BJ (cell line): ENCODE data around the gene DIP2A. TPM values are rescaled to one million over a fixed set of nuclear protein-coding genes. Genes with fewer than 3 reads are reported as not detected.
"Not testable (repeated sequence)": the region's sequence is repeated elsewhere in the genome, so short reads cannot be mapped to it uniquely, and the experiment has no call there.

Experiments
- CTCF ChIA-PET: fragments of 350-600 bp; formaldehyde crosslinking; extraction: SDS; loops from one replicate; lab custom pipeline; 2021; ENCODE audit warnings: antibody characterized with exemption, inconsistent platforms; lab: Yijun Ruan, JAX
- POLR2A ChIA-PET: fragments of 300-600 bp; sonication (Branson Sonifier 250); formaldehyde crosslinking; extraction: SDS; loops from one replicate; lab custom pipeline; 2021; ENCODE audit warnings: antibody characterized with exemption; lab: Charles Lee
- DNase-seq: peaks from one replicate; pipeline ENCODE4 v3.0.0-alpha.2; 2011; ENCODE audit warnings: low read depth
- H3K27me3 ChIP-seq: 2 replicates; pipeline ENCODE4 v1.6.0; 2011; ENCODE audit warnings: low read length; ENCODE audit not compliant: control insufficient read depth, insufficient read depth
- H3K36me3 ChIP-seq: 2 replicates; pipeline ENCODE4 v1.5.1; 2011; ENCODE audit warnings: low read length; ENCODE audit not compliant: control insufficient read depth, insufficient read depth
- H3K4me3 ChIP-seq: 2 replicates; pipeline ENCODE4 v1.5.1; 2011; ENCODE audit warnings: low read depth, mild to moderate bottlenecking, control low read depth, low read length
- polyA plus RNA-seq: library from polyadenylated mRNA; depleted of rRNA; stranded (reverse); fragments of >200 nt; gene quantifications from 2 replicates; pipeline ENCODE4 v1.2.3, GENCODE V29; 2011
- TF ChIP-seq, protein P1 (sequence below): IDR thresholded peaks from 2 replicates; pipeline ENCODE4 v1.5.1; 2011; ENCODE audit warnings: low read depth, mild to moderate bottlenecking, control low read depth, inconsistent platforms, low read length, moderate library complexity; ENCODE audit not compliant: insufficient read depth

Gene DIP2A
- polyA plus RNA-seq, 1 experiment, result 18.7 TPM

DNA sequence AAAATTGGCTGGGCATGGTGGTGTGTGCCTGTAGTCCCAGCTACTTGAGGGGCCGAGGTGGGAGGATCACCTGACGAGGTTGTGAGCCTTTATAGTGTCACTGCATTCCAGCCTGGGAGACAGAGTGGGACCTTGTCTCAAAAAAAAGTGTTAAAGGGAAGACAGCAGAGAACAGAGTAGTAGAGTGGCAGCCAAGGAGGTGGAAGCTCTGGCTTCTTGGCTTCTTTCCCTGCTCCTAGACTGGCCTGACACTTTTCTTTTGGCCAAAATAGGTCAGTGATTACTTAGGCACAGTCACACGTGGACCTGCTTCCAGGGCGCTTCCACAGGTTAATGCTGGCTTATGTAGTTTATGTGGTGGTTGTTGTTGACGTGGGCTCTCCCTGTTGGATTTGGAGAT lies 3.2 kb downstream of the DIP2A start:
- Histone ChIP-seq H3K4me3 (no peak overlapping the region), H3K36me3 (no peaks in the 10 kb centered on the region; the same call in 1 of the 2 replicates), H3K27me3 (no peaks in the 10 kb centered on the region)
- TF ChIP-seq, protein P1, sequence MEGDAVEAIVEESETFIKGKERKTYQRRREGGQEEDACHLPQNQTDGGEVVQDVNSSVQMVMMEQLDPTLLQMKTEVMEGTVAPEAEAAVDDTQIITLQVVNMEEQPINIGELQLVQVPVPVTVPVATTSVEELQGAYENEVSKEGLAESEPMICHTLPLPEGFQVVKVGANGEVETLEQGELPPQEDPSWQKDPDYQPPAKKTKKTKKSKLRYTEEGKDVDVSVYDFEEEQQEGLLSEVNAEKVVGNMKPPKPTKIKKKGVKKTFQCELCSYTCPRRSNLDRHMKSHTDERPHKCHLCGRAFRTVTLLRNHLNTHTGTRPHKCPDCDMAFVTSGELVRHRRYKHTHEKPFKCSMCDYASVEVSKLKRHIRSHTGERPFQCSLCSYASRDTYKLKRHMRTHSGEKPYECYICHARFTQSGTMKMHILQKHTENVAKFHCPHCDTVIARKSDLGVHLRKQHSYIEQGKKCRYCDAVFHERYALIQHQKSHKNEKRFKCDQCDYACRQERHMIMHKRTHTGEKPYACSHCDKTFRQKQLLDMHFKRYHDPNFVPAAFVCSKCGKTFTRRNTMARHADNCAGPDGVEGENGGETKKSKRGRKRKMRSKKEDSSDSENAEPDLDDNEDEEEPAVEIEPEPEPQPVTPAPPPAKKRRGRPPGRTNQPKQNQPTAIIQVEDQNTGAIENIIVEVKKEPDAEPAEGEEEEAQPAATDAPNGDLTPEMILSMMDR, result no peak
- ChIA-PET POLR2A (no interaction called here), CTCF (no interaction called here)
- DNase-seq, result no peak

DNA sequence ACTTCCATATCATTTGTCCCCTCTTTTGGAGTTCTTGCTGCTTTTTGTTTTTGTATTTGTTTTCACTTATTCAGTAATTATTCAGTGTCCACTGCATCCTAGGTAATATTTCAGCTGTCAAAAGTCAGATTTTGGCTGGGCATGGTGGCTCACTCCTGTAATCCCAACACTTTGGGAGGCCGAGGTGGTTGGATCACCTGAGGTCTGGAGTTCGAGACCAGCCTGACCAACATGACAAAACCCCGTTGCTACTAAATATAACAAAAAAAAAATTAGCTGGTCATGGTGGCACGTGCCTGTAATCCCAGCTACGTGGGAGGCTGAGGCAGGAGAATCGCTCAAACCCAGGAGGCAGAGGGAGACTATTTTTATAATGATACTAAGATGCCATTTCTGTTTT lies 6.5 kb downstream of the DIP2A start:
- H3K4me3 ChIP-seq, POLR2A ChIA-PET, DNase-seq, H3K36me3 ChIP-seq, H3K27me3 ChIP-seq, CTCF ChIA-PET: not testable (repeated sequence)

DNA sequence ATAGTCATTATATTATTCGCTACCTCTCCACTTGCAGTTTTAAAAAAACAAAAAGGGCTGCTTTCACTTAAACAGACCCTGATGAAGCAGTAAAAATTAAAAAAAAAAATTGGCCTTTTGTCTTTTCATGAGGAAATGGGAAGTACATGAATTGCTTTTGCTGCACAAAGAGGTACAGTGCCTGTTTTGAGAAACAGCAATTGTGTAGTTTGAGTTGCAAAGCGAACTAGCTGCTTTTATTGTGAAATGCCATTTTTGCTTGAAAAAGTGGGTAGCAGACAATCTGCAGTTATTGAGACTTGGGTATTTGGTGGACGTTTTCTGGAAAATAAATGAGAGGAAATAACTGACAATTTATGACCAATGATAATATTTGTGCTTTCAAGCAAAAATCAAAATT lies 7.0 kb downstream of the DIP2A start:
- no peaks in the 10 kb centered on the region for H3K27me3 ChIP-seq
- CTCF ChIA-PET, result interaction anchor here (0.7 kb wide), 1 partner anchor 17 kb away, joined by 3 read pairs; no protein-coding TSS in a partner anchor
- peaks cover 2% of the 10 kb centered on the region; the same call in 1 of the 2 replicates for H3K36me3 ChIP-seq
- DNase-seq, result no peak
- POLR2A ChIA-PET, result no interaction called here
- TF ChIP-seq, protein P1, result no peak
- no peak overlapping the region for H3K4me3 ChIP-seq

DNA sequence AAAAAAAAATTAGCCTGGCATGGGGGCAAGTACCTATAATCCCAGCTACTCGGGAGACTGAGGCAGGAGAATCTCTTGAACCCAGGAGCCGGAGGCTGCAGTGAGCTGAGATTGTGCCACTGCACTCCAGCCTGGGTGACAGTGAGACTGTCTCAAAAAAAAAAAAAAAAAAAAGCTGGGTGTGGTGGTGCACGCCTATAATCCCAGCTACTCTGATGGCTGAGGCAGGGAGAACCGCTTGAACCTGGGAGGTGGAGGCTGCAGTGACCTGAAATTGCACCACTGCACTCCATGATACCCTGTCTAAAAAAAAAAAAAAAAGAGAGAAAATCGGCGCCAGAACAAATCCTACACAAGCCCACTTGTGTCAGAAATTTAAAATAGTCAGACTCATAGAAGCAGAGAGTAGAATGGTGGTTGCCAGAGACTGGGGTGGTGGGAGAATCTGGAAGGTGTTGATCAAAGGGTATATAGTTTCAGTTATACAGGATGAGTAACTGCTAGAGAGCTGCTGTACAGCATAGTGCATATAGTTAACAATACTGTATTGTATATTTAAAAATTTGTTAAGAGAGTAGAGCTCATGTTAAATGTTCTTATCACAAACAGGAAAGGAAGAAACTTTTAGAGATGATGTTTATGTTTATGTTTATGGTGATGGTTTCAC lies 9.6 kb downstream of the DIP2A start:
- DNase-seq, result no peak
- no peaks in the 10 kb centered on the region for H3K27me3 ChIP-seq
- TF ChIP-seq, protein P1, result no peak
- peaks cover 3% of the 10 kb centered on the region for H3K36me3 ChIP-seq
- ChIA-PET CTCF (interaction anchor here (0.6 kb wide), 1 partner anchor 327 kb away, joined by 3 read pairs; no protein-coding TSS in a partner anchor), POLR2A (interaction anchor here (0.7 to 1.0 kb wide), 2 partner anchors 8 to 9 kb away, joined by 3 read pairs; partner anchors contain the start of gene DIP2A)
- H3K4me3 ChIP-seq, result no peak overlapping the region

DNA sequence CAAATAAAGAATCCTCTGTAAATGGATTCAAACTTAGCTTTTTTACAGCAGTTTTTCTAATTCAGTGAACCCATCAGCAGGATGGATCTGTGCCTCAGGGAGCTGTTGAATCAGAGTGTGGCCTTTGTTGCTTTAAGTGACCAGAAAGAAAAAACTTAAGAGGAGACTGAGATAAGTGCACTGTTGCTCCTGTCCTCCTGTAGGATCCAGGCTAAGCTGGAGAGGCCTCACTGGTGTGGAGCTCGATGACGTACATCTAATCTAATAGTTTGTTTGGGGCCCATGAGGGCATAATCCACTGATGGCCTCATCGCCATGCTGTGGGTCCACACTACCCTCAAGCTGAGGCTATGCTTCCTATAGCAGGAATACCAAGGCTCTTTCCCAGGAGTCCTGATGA lies 10.6 kb downstream of the DIP2A start:
- no peaks in the 10 kb centered on the region for H3K27me3 ChIP-seq
- ChIA-PET CTCF (interaction anchor here (0.7 kb wide), 1 partner anchor 12 kb away, joined by 3 read pairs; no protein-coding TSS in a partner anchor), POLR2A (no interaction called here)
- no peak for DNase-seq
- TF ChIP-seq, protein P1, result no peak
- H3K36me3 ChIP-seq, result peaks cover 3% of the 10 kb centered on the region
- no peak overlapping the region for H3K4me3 ChIP-seq

DNA sequence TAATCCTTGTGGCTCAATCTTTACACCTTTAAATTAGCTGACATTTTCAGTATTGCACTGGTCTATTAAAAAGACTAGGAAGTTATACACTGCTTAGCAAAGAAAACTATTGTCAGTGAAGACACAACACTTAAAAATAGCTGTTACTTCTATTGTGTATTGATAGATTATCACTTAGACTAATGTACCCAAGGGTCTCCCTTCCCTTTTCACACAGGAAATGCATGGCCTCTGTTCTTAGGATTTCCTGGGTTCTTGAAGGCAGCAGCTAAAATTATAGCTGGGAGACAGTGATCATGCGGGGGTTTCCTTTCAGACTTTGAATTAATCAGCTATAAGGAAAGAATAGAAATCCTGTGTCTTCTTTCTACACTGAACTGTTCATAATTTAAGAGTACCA lies 12.8 kb downstream of the DIP2A start:
- ChIA-PET CTCF (interaction anchor here (1.2 kb wide), 1 partner anchor 8 kb away, joined by 3 read pairs; no protein-coding TSS in a partner anchor), POLR2A (no interaction called here)
- DNase-seq, result no peak
- no peaks in the 10 kb centered on the region for H3K27me3 ChIP-seq
- H3K4me3 ChIP-seq, result no peak overlapping the region
- peaks cover 3% of the 10 kb centered on the region for H3K36me3 ChIP-seq
- TF ChIP-seq, protein P1, result no peak
